Rectal smooth muscle tissue (tissue), 1 donor: ENCODE measurements around the gene CERS6.
"Not testable (repeated sequence)": the region's sequence is repeated elsewhere in the genome, so short reads cannot be mapped to it uniquely, and the experiment has no call there.

Experiments
- H3K27ac ChIP-seq: one replicate; pipeline ENCODE4 v1.7.0; 2013; ENCODE audit warnings: low read depth, low read length, inconsistent platforms
- H3K27me3 ChIP-seq: one replicate; pipeline ENCODE4 v1.7.0; 2013; ENCODE audit warnings: low read length; ENCODE audit not compliant: control insufficient read depth, insufficient read depth
- H3K36me3 ChIP-seq: one replicate; pipeline ENCODE4 v1.7.0; 2013; ENCODE audit warnings: low read length; ENCODE audit not compliant: control insufficient read depth, insufficient read depth
- H3K4me1 ChIP-seq: one replicate; pipeline ENCODE4 v1.7.0; 2013; ENCODE audit warnings: low read length; ENCODE audit not compliant: control insufficient read depth, insufficient read depth
- H3K4me3 ChIP-seq: one replicate; pipeline ENCODE4 v1.7.0; 2013; ENCODE audit warnings: low read length
- H3K9ac ChIP-seq: one replicate; pipeline ENCODE4 v1.7.0; 2013; ENCODE audit warnings: low read length

The CERS6 gene

DNA sequence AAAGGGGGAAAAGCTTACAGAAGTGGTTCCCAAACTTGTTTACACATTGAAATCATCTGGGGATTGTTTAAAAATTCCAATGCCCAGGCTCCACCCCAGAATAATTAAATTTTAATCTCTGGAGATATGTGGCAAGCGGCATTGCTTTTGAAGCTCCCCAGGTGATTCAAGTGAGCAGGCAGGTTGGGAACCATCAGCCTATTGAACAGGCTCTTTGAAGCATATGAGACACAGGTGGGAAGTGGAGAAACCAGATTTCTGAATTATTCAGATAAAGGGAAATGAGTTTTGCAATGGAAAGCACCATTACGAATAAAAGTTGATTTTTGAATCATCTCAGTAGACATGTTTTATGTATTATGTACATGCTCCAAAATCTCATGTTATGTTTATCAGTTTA is 288.8 kb downstream of the CERS6 start:
- H3K27me3 ChIP-seq = no peaks in the 10 kb centered on the region
- no peaks in the 10 kb centered on the region for H3K4me1 ChIP-seq
- H3K27ac ChIP-seq = no peak overlapping the region
- H3K36me3 ChIP-seq = no peaks in the 10 kb centered on the region
- no peak overlapping the region for H3K4me3 ChIP-seq
- no peak overlapping the region for H3K9ac ChIP-seq

DNA sequence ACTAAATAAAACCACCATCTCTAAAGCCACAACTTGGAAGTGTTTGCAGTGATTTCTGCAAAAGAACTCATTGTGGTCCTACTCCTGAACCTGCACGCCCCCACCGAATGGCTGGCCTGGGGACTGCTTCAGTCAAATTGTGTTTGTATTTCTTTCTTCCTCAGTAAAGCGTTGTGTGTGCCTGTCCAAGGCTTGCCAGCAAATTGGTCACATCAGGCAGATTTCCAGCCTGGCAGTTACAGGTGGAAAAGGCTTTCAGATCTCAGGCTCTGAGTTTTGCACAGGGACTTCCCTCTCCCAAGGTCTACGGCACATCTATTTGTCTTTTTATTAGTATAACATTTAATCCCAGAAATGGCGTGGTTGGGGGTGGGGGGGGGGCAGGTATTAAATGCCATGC is 292.4 kb downstream of the CERS6 start:
- no peaks in the 10 kb centered on the region for H3K36me3 ChIP-seq
- H3K27me3 ChIP-seq = no peaks in the 10 kb centered on the region
- H3K4me3 ChIP-seq = no peak overlapping the region
- no peak overlapping the region for H3K27ac ChIP-seq
- H3K4me1 ChIP-seq = no peaks in the 10 kb centered on the region
- H3K9ac ChIP-seq = no peak overlapping the region

DNA sequence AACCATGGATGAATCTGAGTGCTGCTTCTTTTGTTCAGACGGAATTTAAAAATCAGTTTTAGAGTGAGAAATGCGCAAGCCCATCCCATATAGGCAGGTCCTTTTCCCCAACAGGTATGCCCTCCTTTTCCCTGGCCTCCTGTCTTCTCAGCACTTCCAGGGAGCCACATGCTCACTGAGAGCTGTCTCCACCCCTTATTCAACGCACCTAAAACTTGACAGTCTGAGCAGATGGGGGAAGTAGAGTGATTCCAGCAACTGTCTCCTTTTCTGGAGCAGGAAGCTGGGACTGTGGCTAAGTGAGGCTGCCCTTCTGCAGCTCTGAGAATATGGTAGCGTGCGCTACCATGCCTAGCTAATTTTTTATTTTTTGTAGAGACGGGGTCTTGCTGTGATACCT is 293.2 kb downstream of the CERS6 start:
- H3K36me3 ChIP-seq = no peaks in the 10 kb centered on the region
- no peak overlapping the region for H3K27ac ChIP-seq
- H3K27me3 ChIP-seq = no peaks in the 10 kb centered on the region
- H3K4me1 ChIP-seq = no peaks in the 10 kb centered on the region
- H3K9ac ChIP-seq = no peak overlapping the region
- no peak overlapping the region for H3K4me3 ChIP-seq

DNA sequence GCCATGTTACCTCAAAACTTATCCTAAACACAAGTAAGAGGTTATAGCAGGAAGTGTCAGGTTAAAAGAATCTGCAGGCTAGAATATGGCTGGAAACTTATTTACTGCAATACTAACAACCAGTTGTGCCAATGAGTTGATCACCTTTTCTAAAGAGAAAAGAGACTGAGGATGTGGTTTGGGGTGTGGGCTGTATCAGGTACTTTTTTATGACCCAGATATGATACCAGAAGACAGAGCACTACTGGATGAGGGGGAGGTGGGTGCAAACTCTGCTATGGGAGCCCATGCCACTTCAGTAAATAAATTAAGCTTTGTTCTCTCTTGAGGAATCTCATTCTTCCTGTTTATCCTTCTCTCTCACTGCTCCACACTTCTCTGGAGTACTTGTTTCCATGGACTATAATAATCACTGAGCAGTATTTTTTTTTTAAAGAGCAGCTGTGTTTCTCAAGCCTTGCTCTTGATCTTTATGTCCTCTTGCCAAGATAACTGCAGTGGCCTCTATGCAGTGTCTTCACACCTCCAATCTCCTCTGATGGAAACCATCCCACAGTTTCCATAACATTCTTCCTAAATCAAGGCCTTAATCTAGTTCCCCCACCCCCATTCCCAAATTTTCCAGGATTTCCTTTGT is 295.1 kb downstream of the CERS6 start:
- Histone ChIP-seq H3K4me1 (no peaks in the 10 kb centered on the region), H3K27me3 (no peaks in the 10 kb centered on the region), H3K36me3 (no peaks in the 10 kb centered on the region), H3K9ac (no peak overlapping the region), H3K4me3 (no peak overlapping the region), H3K27ac (no peak overlapping the region)

GRCh38 chr2:168752361-168752760 is 296.3 kb downstream of the CERS6 start:
- Histone ChIP-seq H3K36me3 (no peaks in the 10 kb centered on the region), H3K27me3 (no peaks in the 10 kb centered on the region), H3K4me1 (no peaks in the 10 kb centered on the region), H3K27ac (no peak overlapping the region), H3K4me3 (no peak overlapping the region), H3K9ac (no peak overlapping the region)

- H3K4me1 ChIP-seq = no peaks in the 10 kb centered on the region
- H3K27ac ChIP-seq = no peak overlapping the region
- no peaks in the 10 kb centered on the region for H3K27me3 ChIP-seq
- H3K4me3 ChIP-seq = no peak overlapping the region
- no peak overlapping the region for H3K9ac ChIP-seq
- H3K36me3 ChIP-seq = no peaks in the 10 kb centered on the region
These were observed 297.8 kb downstream of the CERS6 start for GRCh38 chr2:168753765-168754329.

GRCh38 chr2:168757223-168757622 is 301.2 kb downstream of the CERS6 start:
- H3K9ac ChIP-seq = no peak overlapping the region
- H3K27me3 ChIP-seq = no peaks in the 10 kb centered on the region
- no peaks in the 10 kb centered on the region for H3K36me3 ChIP-seq
- H3K27ac ChIP-seq = no peak overlapping the region
- no peaks in the 10 kb centered on the region for H3K4me1 ChIP-seq
- H3K4me3 ChIP-seq = no peak overlapping the region

GRCh38 chr2:168758970-168759820 is 303.1 kb downstream of the CERS6 start:
- Histone ChIP-seq H3K36me3 (no peaks in the 10 kb centered on the region), H3K4me3 (no peak overlapping the region), H3K27me3 (no peaks in the 10 kb centered on the region), H3K27ac (no peak overlapping the region), H3K9ac (no peak overlapping the region), H3K4me1 (no peaks in the 10 kb centered on the region)

GRCh38 chr2:168765401-168765800 is 309.3 kb downstream of the CERS6 start:
- H3K9ac ChIP-seq = no peak overlapping the region
- no peak overlapping the region for H3K27ac ChIP-seq
- no peaks in the 10 kb centered on the region for H3K27me3 ChIP-seq
- no peak overlapping the region for H3K4me3 ChIP-seq
- H3K36me3 ChIP-seq = no peaks in the 10 kb centered on the region
- no peaks in the 10 kb centered on the region for H3K4me1 ChIP-seq

GRCh38 chr2:168766600-168766999 is 310.5 kb downstream of the CERS6 start:
- Histone ChIP-seq H3K4me1 (no peaks in the 10 kb centered on the region), H3K27ac (no peak overlapping the region), H3K36me3 (no peaks in the 10 kb centered on the region), H3K27me3 (no peaks in the 10 kb centered on the region), H3K9ac (no peak overlapping the region), H3K4me3 (no peak overlapping the region)

DNA sequence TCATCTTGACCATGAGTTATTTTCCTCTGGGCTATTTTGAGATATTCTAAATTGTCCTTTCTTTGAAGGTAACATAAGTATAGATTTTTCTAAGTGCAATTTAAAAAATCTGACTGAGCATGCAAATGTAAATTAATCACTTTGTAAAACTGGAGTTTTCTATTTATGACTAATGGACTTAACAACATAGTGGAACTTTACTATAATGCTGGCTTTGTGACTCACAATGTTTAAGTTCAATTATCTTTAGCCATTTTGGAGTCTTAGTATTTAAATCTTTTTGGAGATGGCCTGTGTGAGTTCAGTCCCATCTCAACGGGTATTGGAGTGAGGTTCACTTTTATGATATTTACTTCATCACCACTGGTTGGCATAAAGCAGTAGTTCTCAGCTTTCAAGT is 311.2 kb downstream of the CERS6 start:
- Histone ChIP-seq H3K4me3 (no peak overlapping the region), H3K36me3 (no peaks in the 10 kb centered on the region), H3K9ac (no peak overlapping the region), H3K27ac (no peak overlapping the region), H3K27me3 (no peaks in the 10 kb centered on the region), H3K4me1 (no peaks in the 10 kb centered on the region)

DNA sequence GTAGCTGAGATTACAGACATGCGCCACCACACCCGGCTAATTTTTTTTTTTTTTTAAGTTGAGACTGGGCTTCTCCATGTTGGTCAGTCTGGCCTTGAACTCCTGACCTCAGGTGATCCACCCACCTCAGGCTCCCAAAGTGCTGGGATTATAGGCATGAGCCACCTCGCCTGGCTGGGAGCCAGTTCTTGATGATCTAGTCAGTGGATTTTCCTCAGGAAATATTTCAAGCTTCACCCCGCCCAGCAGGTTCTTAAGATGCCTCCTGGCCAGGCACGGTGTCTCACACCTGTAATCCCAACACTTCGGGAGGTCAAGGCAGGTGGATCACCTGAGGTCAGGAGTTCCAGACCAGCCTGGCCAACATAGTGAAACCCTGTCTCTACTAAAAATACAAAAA is 312.3 kb downstream of the CERS6 start:
- not testable (repeated sequence) for H3K4me3 ChIP-seq, H3K9ac ChIP-seq, H3K36me3 ChIP-seq, H3K27me3 ChIP-seq, H3K4me1 ChIP-seq, H3K27ac ChIP-seq

- H3K4me1 ChIP-seq = no peaks in the 10 kb centered on the region
- H3K4me3 ChIP-seq = no peak overlapping the region
- H3K9ac ChIP-seq = no peak overlapping the region
- no peak overlapping the region for H3K27ac ChIP-seq
- no peaks in the 10 kb centered on the region for H3K36me3 ChIP-seq
- H3K27me3 ChIP-seq = no peaks in the 10 kb centered on the region
These were observed 314.7 kb downstream of the CERS6 start for GRCh38 chr2:168770796-168771195.
